ENCODE measurements around the gene CD1D.
A peak's percentile ranks its signal among the peaks of the same experiment; 100 is the strongest.
"Not testable (repeated sequence)": the region's sequence is repeated elsewhere in the genome, so short reads cannot be mapped to it uniquely, and the experiment has no call there.

CD1D gene

DNA sequence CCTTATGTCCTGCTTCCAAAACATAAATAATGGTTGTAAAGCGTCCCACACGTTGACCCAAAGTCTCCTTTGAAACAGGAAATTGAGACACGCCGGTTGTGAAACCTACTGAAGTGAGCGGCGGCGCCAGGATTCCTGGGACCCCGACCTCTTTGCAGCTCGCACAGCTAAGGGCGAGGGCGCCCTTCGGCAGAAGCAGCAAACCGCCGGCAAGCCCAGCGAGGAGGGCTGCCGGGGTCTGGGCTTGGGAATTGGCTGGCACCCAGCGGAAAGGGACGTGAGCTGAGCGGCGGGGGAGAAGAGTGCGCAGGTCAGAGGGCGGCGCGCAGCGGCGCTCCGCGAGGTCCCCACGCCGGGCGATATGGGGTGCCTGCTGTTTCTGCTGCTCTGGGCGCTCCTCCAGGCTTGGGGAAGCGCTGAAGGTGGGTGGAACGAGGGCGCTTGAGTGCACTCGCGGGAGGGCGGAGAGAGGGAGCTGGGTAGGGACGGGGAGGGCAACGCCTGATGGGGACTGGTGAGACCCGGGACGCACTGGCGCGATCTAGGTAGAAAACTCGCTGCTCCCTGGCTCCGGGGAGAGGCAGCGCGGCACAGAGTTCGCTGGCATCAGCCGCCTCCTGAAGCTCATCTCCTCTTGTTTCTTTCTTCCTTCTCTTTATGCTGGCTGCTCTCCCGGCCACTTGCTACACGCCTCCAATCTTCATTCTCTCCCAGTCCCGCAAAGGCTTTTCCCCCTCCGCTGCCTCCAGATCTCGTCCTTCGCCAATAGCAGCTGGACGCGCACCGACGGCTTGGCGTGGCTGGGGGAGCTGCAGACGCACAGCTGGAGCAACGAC is at the start of gene CD1D:
CD1D (plus strand) TSS at position 155 of the 836 bp plus-strand sequence; CDS start at position 362, 207 bp downstream.
- DNase-seq (ENCODE audit: low read depth): no peak

DNA sequence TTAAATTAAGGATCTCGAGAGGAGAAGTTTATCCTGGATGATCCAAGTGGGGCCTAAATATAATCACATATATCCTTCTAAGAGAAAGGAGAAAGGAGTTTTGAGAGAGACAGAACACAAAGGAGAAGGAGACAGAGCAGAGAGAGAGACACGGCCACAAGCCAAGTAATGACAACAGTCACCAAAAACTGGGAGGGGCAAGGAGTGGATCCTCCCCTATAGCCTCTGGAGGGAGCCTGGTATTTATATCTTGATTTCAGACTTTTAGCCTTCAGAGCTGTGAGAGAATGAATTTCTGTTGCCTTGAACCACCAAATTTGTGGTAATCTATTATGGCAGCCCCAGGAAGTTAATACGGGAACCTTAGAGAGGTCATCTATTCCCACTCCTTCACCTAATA is 49.5 kb upstream of the CD1D start:
- DNase-seq (ENCODE audit: low read depth): no peak

DNA sequence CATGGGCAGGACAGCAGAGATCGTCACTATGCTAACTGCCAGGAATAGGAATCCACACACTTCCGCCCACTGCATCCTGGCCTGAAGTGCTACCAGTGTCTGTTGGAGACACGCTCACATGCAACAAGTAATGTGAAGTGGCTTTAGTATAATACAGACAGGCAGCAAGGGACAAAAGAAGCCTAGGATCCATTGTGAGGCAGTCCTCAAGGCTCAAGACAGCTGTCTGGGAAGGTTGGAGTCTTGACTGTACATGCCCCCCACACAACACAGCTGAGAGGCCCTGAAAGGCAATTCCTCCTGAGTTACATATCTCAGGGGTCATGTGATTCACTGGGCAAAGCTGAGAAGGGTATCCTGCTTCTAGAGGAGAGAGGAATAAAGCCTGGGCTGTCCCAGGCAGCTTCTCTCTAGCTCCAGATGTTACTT is 39.9 kb upstream of the CD1D start:
- no peak for DNase-seq (ENCODE audit: low read depth)

DNA sequence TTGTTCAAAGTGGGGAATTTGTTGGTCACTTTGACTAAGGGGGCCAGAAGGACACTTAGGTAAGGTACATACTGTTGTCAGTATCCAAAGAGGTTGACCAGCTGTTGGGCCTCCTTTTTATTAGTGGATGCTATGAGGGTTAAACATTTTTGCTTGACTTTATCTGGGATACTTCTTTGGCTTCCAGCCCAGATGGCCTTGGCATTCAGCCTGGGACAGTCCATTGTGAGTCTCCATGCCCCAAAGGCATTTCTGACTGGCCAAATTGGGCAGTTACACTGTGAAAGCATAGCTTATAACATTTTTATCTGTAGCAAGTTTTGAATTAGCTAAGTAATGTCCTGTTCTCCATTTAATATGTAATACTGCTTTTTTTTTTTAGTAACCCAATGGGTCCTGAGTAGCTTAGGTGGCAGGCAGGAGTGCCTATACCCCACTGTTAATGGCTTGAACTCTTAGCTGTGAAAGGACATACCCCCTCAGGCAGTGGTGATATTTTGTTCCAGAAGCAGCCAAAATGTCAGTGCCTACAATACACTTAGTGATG is 35.4 kb upstream of the CD1D start:
- no peak for DNase-seq (ENCODE audit: low read depth)

DNA sequence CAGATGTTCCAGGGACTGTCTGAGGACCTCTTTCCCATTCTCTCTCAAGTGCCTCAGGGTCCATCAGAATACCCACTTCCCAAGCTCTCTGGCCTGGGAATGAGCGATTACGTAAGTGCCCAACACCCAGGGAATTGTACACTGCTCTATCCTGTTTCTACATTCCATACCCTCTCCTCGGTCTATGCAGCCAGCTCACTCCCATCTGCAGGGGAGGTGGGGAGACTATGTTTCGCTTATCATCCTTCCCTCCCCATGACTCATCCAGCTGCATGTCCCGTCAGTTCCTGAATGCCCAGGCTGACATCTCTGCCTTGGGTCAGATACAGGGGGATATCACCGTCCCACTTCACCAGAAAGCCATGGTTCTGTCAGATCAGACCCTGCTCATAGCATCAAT is 34.5 kb upstream of the CD1D start:
- no peak for DNase-seq (ENCODE audit: low read depth)

DNA sequence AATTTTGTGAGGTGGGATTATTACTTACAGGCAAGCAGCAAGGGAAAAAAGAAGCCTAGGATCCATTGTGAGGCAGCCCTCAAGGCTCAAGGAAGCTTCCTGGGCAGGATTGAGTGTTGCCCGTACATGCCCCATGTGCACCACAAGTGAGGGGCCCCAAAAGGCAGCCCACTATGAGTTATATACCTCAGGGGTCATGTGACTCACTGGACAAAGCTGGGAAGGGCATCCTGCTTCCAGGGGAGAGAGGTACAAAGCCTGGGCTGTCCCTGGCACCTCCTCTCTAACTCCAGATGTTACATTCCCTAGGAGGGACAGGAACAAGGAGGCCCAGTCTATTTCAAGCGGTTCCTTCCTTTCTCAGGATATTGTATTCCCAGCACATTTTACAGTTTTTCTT is 34.0 kb upstream of the CD1D start:
- DNase-seq (ENCODE audit: low read depth): no peak

DNA sequence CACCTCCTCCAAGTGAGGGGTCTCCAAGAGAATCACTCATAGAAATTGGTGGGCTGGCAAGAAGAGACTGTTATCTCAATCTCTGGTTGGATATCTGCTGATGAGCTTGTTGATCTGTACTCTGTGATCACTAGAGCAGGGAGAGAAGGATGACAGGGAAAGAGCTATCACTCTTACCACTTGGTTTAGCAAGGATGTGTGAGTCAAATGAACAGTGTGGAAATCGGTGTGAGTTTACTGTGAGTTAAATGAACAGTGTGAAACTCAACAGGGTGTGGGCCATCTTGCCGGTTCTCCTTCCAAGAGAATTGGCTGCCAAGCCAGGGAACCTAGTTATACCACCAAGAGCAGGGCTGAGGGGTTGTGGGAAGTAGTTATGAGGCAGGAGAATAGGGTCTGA is 33.3 kb upstream of the CD1D start:
- DNase-seq (ENCODE audit: low read depth): no peak

DNA sequence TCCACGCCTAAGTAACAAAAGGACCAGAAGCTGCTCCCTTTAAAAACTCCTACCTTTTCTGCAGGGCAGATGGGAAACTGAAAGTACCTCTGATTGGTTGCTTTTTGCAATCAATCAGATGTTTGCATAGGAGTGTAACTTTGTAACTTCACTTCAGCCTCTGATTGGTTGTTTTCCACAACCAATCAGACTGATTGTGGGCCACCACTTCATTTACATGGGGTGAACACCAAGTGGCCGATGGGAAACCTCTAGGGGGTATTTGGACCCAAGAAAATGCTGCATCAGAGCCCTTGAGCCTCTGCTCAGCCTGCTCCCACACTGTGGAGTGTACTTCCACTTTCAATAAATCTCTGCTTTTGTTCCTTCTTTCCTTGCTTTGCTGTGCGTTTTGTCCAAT is 32.8 kb upstream of the CD1D start:
- no peak for DNase-seq (ENCODE audit: low read depth)

DNA sequence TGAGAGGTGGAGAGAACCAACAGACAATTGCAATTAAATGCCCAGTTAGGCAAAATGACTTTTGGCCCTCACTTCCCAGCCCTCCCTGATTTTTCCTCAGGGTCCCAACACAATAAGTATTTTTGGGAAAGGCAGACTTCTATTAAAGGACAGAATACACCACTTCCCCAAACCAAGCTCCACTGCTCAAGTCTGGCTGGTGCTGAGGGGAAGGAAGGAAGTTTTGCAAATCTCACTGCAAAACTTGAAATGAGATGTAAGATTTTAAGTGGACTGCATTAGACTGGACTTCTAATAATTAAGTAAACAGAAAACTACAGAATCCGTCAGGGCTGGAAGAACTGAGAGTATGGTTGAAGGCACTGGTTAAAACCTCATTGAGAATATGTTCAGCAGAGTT is 32.2 kb upstream of the CD1D start:
- DNase-seq (ENCODE audit: low read depth): no peak

DNA sequence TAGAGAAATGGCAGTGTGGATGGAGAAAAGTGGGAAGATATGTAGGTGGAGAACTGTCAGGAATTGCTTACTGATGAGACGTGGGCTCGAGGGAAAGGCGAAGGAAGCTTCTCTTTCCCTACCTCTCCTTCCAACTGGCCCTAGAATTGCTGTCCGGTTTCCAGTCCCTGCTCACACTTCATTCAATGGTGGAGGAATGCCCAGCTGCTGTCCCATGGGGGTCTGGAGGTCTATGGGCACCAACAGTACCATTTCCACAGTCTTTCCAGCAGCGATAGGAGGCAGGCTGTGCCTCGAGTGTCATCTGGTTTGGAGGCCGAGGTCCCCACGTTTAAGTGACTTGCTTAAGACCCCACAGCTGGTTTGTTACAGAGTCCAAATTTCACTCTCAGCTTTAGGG is 31.5 kb upstream of the CD1D start:
- DNase-seq (ENCODE audit: low read depth): no peak

DNA sequence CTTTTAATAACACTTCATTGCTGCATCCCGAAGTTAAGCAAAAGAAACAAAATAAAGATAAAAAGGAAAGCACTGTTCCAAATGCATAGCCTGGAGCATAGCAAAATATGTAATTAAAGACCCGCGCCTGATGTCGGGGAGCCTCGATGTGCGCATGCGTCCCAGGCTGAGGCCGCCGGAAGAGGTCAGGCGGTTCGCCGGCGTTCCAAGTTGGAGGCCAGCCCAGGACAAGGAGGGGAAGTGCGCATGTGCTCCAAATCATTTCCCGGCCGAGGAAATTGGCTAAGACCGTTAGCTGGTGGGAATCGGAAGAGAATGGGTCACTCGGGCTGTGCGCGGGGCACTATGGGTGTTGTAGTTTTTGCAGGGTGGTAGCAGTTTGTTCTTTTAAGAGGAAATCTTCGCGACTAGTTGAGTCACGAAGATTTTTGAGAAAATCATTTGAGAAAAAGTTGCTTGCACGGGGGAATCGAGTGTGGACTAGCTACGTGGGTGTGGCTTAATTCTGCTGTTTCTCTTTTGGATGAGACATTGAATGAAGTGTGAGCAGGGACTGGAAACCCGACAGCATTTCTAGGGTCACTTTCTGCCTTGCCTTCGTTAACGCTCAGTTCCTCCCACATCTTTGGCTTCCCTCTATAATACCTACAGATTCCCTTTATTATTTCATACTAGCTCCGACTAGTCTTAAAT is 31.0 kb upstream of the CD1D start:
- DNase-seq (ENCODE audit: low read depth): peak; percentile 75

DNA sequence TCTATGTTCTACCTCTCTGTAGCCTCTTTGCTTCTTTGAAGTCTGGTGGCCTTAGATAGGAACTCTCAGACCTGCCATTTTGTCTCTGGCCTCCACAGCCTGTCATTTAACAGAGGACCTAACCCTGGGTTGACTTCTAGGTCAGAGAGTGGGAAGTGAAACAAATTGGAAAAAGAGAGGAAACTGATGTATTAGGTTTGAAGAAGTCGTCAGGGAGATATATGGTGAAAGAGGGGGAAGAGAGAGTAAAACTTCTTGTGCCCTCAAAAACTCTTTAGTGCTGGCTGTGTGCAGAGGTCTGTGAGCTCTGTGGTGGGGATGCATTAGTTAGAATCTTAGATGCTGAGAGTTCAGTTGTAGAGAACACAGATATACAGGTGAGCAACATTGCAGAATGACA is 30.2 kb upstream of the CD1D start:
- DNase-seq (ENCODE audit: low read depth): no peak

DNA sequence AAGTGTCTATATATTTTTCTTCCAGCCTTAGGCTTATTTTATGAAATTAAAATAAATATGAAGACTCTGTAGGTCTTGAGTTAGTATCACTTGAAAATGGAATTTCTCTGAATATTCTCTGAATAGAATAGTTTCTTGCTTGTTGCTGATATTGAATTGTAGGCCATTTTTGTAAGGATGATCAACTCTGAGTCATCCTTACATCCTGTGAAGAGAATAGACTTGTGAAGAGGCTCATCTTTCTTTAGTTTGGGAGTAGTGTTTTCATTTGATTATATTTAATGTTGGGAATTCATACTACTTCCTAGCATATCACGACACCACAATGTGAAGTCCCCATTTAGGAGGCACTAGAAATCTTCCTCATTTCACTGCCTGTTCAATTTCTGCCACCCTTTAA is 27.5 kb upstream of the CD1D start:
- DNase-seq (ENCODE audit: low read depth): no peak

DNA sequence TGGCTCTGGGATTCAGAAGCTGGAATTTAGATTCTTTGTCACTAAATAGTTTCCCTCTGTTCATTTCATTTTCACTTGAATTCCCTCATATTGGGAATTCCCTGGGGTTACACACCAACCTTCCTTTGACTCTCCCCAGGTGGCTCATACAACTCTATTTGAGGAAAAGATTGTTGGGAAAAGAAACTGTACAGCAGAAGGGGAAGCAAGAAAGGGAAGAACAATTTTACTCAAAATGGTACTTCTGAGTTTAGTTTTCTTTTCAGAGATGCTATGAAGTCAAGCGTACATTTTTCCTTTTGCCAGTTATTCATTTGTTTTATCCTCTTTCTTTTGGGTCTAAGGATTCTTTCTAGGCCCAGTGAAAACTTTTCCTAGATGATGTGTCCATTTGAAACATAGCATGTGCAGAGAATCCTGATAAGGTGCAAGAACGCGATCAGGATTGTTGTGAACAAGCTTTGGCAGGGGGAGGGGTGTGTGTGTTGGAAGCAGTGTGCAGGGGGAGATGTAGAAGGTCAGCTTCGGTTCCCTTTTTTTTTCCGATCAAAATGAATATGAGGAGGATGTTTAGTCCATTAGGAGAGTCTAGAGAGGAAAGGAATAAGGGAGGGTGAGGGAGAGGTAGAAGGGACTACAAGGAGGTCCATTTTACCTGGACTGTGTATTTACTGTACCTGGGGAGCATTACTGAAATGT is 26.8 kb upstream of the CD1D start:
- no peak for DNase-seq (ENCODE audit: low read depth)

DNA sequence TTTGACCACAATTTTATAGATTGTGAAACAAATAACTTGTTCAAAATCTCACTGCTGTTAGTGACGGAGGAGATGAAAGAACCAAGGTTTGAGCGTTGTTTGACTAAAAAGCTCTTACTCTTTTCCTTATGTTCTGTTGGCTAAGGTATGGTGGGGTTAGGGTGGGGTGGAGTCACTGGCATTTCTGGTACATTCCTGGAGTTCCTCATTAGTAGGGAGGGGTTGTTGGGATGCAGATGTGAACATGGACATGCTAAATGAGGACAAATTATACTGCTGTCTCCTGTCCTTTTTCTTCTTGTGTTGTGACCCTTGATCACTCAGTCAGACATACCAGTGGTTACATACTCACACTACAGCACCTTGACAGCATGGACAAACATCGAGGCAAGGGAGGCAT is 26.2 kb upstream of the CD1D start:
- no peak for DNase-seq (ENCODE audit: low read depth)

DNA sequence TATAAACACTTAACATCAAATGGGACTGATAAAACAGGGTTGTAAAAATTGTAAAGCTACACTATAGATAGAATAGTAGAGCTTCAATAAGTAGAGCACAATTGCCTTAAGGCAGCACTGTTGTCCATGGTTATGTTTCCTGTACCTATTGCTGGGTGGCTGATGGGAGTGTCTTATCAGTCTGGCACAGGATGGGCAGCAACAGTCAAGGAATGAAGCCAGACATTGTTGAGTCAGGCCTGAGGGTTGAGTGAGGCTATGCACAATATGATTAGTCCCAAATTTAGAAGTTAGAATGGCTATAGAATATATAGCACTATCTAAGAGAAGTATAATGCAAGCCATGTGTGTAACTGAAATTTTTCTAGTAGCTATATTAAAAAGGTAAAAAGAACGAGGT is 25.0 kb upstream of the CD1D start:
- no peak for DNase-seq (ENCODE audit: low read depth)

DNA sequence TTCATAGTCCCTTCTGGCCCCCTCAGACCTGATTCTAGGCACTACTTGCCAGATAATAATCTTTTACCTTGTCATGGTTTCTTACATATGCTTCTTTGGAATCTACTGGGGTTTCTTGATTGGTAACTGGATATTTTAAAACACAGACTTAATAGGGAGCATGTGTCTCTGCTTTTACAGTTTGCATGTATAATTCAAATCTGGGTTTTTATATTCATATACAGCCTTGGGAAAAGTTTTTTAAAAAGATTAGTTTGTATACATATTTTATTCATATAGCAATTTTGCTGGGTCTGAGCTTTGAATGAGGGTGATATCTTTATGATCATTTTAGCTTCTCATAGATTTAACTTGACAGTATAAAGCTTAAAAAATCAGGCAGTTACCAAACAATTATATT is 21.1 kb upstream of the CD1D start:
- no peak for DNase-seq (ENCODE audit: low read depth)

DNA sequence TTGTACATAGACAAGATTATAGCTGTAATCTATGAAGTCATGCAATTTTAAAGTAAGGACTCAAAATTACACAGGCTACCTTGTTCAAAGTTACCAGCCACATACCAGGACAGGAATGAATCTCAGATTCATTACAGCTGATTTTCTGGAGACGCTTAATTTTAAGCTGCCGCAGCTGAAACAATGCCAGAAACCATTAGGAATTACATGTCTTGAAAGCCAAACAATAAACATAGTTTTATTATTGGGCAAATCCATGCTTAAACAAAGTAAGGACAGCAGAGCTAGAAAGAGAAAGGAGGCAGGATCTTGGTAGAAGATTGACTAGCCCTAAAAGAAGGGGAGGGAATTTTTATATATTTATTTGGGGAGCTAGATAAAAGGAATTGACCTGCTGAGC is 19.2 kb upstream of the CD1D start:
- no peak for DNase-seq (ENCODE audit: low read depth)

DNA sequence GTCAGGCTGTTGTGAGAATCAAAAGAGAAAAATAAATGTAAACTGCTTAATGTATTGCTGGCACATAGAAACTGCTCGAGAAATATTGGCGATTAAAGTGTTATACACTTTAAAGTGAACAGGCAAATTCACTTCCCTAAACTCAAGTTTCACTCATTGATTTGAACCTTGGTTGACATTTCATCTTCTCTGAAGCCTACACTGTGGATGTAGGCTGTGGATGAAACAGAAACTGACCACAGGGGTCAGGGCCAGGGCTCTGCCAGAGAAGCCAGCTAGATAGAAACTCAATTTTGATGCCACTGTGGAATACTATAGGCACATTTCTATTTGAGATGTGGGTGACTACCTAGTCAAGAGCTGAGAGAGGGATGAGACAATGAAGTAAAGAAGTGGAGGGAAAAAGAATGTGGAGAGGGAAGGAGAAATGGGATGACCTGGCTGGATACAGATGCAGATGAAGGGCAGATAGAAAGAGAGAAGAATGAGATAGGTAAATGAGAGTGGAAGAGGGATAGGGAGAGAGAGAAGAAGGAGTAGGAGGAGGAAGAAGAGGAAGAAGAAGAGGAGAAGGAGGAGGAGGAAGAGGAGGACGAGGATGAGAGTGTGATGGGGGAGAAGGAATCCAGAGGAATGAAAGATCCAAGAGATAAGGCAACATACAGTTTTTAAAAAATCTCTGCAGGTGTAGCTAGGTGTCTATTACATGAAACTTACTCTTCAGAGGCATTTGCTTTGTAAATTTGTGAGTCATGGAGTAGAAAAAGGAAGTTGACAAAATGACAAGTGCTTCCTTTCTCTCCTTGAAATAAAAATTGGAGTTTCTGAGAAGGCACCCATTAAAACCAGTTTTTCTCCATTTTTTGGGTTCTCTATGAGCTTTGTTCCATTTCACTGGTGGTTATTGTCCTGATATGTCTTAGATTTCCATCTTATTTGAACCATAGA is 17.4 kb upstream of the CD1D start:
- DNase-seq (ENCODE audit: low read depth): no peak

DNA sequence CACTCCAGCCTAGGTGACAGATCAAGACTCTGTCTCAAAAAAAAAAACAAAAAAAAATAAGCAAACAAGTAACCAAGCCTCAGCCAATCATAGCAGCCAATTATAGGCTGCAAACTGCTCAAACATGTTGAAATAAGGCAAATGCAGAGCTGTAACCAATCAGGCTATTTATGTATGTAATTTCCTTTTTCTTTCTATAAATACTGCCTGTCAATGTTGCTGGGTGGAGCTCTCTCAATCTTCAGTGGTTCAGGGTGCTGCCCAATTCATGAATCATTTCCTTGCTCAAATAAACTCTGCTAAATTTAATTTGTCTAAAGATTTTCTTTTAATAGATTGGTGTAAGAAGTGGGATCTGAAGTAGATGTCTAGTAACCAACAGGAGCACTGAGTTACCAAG is 11.6 kb upstream of the CD1D start:
- DNase-seq (ENCODE audit: low read depth): no peak

DNA sequence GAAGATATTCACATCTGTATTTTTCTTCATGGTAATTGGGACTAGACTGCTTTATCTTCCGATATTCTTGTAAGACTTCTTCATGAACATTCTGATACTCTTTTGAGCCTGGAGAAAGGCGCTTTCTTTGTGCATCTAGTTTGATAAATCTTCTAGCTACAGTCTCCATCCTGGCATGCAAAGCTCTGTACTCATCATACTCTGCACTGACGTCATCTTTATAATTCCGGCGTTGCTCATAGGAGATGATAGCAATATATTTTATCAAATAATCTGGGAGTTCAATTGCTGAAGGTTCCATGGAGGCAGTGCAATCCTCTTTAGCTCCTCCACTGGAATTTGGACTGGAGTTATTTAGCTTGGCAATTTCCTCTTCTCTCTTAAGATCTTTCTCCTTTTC is 4.8 kb upstream of the CD1D start:
- not testable (repeated sequence) for DNase-seq (ENCODE audit: low read depth)

DNA sequence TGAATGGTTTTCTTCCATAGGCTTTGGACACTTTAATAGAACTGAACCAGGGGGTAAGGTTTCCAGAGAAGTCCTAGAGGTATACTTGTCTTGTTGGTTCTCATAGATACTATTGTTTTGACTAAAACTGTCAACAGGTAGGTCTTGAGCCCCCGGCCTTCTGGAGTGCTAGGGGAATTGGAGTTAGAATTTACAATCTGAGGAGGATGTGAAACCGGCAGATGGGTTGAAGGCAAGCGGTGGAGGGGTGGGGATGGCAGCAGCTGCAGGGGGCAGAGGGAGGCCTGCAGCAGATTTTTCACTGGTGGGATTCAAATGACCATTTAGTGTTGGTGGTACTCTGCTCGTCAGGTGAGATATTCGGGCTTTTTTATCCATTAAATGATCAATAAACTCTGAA is 4.3 kb upstream of the CD1D start:
- no peak for DNase-seq (ENCODE audit: low read depth)
